ENCODE results near the gene GLIS1.

GLIS1 gene

DNA sequence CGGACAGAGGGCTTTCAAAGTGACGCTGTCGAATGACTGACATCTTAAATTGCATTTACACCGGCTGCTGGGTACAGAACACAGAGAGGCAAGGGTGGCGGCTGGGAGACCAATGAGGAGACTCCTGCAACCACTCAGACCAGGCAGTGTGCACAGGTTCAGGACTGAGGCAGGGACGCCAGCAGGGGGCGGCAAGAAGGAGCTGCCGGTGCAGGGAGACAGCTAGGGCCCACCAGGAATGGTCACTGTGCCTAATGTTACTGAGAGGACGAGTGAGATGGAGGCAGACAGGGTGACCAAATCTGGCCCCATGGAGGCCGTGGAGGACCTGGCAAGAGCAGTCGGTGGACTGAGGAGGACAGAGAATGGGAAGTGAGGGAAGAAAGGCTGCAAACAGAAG, 23.5 kb downstream of the GLIS1 start:
- DNase-seq: no peak

GRCh38 chr1:53712276-53712675, 26.7 kb downstream of the GLIS1 start:
- no peak for DNase-seq

- DNase-seq: no peak
Observed at GRCh38 chr1:53710584-53710983, 28.4 kb downstream of the GLIS1 start.

GRCh38 chr1:53708687-53709086, 30.3 kb downstream of the GLIS1 start:
- no peak for DNase-seq

DNA sequence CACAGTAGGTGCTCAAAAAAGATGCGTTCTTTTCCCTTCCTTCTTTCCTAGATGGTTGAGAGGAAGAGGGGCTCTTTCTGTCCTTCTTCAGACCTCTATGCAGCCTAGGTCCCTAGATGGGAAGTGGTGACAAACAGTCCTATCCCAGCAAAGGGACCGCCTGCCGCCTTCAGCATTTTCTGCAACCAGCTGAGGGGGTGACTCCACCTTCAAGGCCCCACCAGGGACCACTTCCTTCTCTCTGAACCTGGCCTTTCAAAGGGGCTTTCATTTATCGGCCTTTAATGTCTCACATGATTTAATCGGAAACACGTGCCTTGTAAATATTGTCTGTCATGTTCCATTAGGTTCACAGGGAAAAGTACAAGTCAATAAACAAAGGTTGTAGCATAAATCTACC, 32.6 kb downstream of the GLIS1 start:
- DNase-seq: no peak

- no peak for DNase-seq
Observed at GRCh38 chr1:53705446-53706096, 33.4 kb downstream of the GLIS1 start.

DNA sequence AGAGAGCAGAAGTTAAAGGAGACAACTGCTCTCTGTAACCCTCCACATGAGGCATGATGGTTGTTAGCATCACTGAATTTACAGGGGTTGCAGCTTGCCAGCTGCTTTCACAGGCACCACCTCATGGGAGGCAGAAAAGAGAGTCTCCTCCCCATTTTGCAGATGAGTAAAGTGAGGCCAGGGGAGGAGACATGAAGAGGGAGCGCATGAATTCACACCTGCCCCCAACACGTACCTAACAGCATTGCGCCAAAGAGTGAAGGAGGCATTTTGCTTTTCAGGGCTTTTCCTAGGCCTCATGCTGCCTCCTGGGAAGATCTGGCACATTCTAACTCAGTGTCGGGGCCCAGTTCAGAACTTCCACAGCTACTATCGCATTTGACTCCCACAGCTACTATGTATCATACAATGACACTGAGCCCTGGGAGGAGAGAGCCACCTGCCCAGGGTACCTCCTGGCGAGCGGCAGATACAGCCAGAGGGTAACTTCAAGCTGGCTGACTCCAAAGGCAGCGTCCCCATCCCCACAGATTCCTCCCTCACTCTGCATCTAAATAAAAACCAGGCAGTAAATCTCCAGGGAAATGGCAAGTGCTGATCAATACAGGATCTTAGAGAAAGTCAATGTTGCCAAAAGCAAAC, 34.0 kb downstream of the GLIS1 start:
- DNase-seq: no peak

- no peak for DNase-seq
Observed at GRCh38 chr1:53704304-53704703, 34.7 kb downstream of the GLIS1 start.

GRCh38 chr1:53703174-53703573, 35.8 kb downstream of the GLIS1 start:
- no peak for DNase-seq

DNA sequence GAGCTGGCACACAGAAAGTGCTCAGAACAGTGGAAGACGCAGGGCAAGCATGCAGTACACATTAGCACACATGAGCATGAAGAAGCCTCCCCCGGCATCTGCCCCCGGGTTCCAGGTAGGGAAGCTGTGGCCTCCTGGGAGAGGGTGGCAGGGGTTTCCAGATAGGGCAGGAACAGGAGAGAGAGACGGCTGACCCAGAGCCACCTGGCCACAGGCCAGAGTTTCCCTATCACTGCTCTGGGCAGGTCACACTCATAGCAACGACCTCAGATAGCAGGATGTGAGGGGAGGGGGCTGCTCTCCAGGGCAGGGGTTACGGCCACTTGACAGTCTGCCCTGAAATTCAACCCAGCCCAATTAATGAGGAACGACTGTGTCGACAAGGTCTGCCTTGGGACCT, 36.6 kb downstream of the GLIS1 start:
- no peak for DNase-seq

GRCh38 chr1:53700776-53701175, 38.2 kb downstream of the GLIS1 start:
- DNase-seq: no peak

DNA sequence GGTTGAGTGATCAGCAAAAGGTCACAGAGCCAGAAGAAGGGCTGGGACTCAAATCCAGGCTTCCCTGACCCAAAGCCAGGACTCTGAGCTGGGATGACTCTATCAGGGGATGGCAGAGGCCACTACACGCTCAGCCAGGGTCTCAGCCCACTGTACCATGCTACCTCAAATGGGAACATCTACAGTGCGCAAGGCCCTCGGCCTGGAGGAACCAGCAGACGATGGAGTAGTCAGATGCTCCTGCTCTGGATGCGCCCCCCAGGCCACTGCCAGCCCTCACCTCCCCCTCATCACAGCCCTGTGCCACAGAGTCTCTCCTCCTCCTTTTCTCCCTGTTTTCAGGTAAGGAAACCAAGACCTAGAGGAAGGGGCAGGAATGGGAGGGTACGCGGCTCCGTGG, 39.0 kb downstream of the GLIS1 start:
- DNase-seq: no peak

DNA sequence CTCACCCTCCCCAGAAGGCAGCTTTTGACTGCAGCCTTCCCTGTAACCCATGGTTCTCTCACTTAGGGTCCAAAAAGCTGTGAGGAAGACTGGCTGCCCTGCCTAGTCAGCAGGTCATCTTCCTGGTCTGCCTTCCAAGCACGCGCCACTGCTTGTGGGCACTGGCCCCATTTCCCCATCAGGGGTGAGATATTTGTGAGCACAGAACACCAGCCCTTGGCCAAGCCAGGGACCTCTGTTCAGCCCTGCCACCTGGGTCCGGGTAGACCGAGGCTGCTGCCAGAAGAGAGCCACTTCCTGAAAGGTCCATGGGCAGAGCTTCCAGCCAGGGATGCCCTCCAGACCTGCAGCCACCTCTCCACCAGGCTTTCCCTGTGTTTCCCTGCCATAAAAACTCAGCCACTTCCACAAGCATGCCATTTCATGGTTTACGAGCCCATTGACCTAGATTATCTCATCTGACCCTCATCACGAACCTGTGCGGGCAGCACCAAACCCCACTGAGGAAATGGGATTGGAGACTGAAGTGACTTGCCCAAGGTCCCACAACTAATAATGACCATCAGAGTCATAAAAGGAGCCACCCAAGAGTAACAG, 40.5 kb downstream of the GLIS1 start:
- DNase-seq: no peak

GRCh38 chr1:53697721-53698383, 41.1 kb downstream of the GLIS1 start:
- no peak for DNase-seq

DNA sequence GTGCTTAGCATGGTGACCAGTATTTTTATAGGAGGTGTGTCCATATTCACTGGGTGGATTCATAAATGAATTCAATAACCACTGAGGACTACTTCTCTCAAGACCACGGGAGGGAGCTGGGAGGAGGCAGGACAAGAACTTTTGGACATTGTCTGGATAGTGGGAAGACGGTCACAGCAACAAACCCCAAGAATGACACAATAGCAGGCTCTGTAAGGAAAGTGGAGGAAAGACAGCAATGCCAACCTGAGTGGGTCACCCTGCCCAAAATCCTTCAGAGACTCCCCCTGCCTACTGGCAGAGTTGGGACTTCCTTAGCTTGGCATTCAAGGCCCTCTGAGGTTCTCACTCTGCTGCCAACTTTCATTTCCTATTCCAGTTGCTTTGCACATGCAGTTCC, 42.0 kb downstream of the GLIS1 start:
- no peak for DNase-seq

DNA sequence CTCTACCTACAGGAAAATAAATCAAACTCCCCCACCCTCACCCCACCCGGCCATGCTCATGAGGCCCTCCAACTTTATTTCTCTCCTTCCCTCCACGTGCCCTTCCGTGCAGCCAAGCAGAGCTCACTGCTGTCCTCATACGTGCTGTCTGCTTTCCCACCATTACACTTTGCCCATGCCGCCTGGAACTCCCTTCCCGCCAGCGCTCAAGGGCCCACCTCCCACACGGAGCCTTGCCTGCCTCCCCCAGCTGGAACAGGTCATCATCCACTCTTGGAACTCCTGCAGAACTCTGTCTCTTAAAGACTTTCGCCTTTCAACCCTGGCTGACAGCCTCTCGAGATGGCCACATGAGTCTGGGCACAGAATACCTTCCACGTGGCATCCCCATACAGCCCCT, 42.4 kb downstream of the GLIS1 start:
- DNase-seq: no peak

GRCh38 chr1:53696051-53696450, 42.9 kb downstream of the GLIS1 start:
- DNase-seq: no peak

GRCh38 chr1:53695116-53695515, 43.8 kb downstream of the GLIS1 start:
- DNase-seq: no peak

DNA sequence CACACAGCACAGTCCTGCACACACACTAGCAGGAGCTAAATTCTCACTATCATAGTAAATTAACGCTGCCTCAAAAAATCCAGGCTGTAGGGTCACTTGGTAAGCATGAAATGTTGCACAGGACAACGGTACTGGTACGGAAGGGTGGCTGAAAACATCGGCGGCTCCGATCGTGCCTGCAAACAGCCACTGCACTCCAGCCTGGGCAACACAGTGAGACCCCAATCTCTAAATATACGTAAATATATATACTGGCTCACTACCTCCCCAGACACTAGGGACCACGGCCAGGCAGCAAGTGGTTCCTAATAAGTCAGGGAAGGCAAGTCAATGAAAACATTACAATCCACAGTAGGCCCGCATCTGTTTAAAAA, 44.3 kb downstream of the GLIS1 start:
- DNase-seq: no peak

DNA sequence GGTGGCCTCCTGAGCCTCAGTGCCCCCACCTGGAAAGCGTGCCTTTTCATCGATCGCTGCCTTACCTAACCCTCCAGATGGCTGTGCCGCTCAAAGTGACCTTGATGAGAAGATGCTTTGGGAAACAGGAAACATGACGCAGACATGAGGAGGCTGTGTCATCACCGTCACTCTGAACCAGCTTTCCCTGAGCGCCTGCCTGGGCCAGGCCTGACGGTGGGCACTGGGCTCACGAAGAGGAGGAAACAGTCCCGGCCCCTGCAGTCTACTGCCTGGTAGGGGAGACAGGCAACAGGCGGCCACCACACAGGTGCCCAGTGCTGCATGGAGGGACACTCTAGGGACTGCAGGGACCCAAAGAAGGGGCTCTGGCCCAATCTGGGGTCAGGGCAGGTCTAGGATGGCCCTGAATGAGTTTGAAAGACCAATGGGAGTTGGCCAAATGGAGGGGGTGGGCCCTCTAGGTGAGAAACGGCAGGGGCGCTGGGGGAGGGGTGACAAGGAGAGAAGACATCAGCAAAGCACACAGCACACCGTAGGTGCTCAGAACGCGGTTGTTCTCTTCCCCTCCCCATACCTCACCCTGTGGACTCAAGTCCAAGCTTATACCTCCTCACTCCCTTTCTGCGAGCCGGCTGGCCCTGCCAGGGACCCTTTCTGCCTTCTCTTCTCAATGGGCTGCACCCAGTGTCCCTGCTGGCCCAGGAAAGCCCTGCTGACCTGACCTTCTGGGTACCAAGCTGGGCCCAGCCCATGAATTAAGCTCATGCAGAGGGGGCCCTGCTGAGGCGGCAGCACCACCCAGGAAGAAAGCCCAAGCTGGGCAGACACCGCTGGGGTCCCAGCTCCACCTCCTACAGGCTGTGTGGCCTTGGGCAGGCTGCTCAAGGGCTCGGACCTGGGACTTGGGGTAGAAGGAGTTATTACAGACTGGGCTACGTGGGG, 44.9 kb downstream of the GLIS1 start:
- DNase-seq: no peak

DNA sequence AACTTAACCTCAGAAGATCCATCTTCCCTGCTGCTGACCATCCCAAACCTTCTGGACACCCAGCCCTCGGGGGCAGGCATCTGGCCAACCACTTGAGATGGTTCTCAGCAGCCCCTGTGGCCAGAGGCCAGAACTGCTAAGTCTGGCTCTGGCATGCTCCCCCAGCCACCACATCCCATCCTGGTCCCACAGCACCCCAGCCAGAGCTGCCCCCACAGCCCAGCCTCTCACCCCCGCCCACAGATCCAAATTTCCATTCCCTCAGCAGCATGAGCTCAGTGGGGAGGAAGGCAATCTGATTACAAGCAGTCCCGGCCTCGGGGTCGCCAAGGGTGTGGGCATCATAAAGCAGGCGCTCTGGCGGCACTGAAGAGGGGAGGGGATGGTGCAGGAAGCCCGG, 45.6 kb downstream of the GLIS1 start:
- DNase-seq: no peak

GRCh38 chr1:53691326-53691725, 47.6 kb downstream of the GLIS1 start:
- no peak for DNase-seq

- DNase-seq: no peak
Observed at GRCh38 chr1:53690411-53690810, 48.6 kb downstream of the GLIS1 start.

All from NCI-H2029 (cell line).